Activated CD8-positive, alpha-beta memory T cell treated with anti-CD3 and anti-CD28 coated beads for 48 hours (primary cell): Measurements from ENCODE around the gene NUP210L.
"Not testable (repeated sequence)": the region's sequence is repeated elsewhere in the genome, so short reads cannot be mapped to it uniquely, and the experiment has no call there.

Experiments
- DNase-seq, 3 experiments: peaks; one replicate each; pipeline ENCODE4 v3.0.0-alpha.2; 2020; ENCODE audit warnings: low read depth in 2 of 3, low spot score in 2 of 3

Gene NUP210L

GRCh38 chr1:153995640-153996039 is 159.2 kb downstream of the NUP210L start:
- DNase-seq, result no peak

GRCh38 chr1:153995202-153995601 is 159.7 kb downstream of the NUP210L start:
- DNase-seq, result no peak

- no peak for DNase-seq
These were observed 163.1 kb downstream of the NUP210L start for GRCh38 chr1:153991806-153992205.

GRCh38 chr1:153991151-153991630 is 163.7 kb downstream of the NUP210L start:
- DNase-seq, result no peak

- DNase-seq, result peak; percentile 67 to 71 (median 69)
These were observed 164.3 kb downstream of the NUP210L start, which contains the start of gene RPS27 for GRCh38 chr1:153990468-153991150. Gene RPS27 (plus strand): TSS chr1:153990762. CDS start chr1:153990797, 35 bp downstream.

GRCh38 chr1:153987621-153988020 is 167.3 kb downstream of the NUP210L start:
- DNase-seq, result no peak

- DNase-seq, result no peak
These were observed 168.7 kb downstream of the NUP210L start, which contains the start of gene RAB13 for GRCh38 chr1:153985941-153986761. Gene RAB13 (minus strand): TSS chr1:153986339. CDS start chr1:153986236, 103 bp downstream.

GRCh38 chr1:153985341-153985912 is 169.4 kb downstream of the NUP210L start:
- DNase-seq, result peak in 1 of 3 experiments; percentile 39

GRCh38 chr1:153984123-153984894 is 170.6 kb downstream of the NUP210L start:
- DNase-seq, result no peak

GRCh38 chr1:153981735-153982134 is 173.1 kb downstream of the NUP210L start:
- DNase-seq, result not testable (repeated sequence)

GRCh38 chr1:153979091-153979490 is 175.8 kb downstream of the NUP210L start:
- DNase-seq, result not testable (repeated sequence)

- no peak for DNase-seq
These were observed 176.5 kb downstream of the NUP210L start for GRCh38 chr1:153978274-153978909.

GRCh38 chr1:153977250-153978240 is 177.3 kb downstream of the NUP210L start, which contains the start of gene JTB:
Gene JTB (minus strand): TSS chr1:153977674. CDS start chr1:153977252, 422 bp downstream.
- DNase-seq, result peak; percentile 60 to 72 (median 64)

GRCh38 chr1:153976819-153977249 is 178.0 kb downstream of the NUP210L start:
- DNase-seq, result no peak

- DNase-seq, result no peak
These were observed 181.3 kb downstream of the NUP210L start for GRCh38 chr1:153973525-153973924.

GRCh38 chr1:153973071-153973470 is 181.8 kb downstream of the NUP210L start:
- no peak for DNase-seq

GRCh38 chr1:153970346-153970745 is 184.5 kb downstream of the NUP210L start:
- DNase-seq, result no peak

- DNase-seq, result no peak
These were observed 185.9 kb downstream of the NUP210L start for GRCh38 chr1:153968972-153969371.

- DNase-seq, result no peak
These were observed 186.5 kb downstream of the NUP210L start for GRCh38 chr1:153968408-153968807.
